ENCODE data around the gene KIR2DL1. TPM values are rescaled to one million over a fixed set of nuclear protein-coding genes. Genes with fewer than 3 reads are reported as not detected.

The KIR2DL1 gene
- total and polyA plus RNA-seq, 2 of the 4 experiments (the other 2 are of a cell fraction), result not detected

DNA sequence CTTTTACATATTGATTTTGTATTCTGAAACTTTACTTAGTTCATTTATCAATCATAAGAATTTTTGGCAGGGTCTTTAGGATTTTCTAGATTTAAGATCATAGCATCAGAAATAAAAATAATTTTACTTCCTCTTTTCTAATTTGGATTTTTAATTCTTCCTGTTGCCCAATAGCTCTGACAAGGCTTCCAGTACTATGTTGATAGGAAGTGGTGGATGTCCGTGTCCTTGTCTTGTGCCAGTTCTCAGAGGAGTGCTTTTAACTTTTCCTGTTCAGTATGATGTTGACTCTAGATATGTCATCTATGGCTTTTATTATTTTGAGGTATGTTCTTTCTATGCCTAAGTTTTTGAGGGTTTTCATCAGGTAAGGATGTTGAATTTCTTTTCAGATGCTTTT, 26.2 kb downstream of the KIR2DL1 start:
- POLR2A ChIA-PET (ENCODE audit: unreplicated experiment), result no interaction called here
- intact Hi-C loops (cut with micrococcal nuclease), result no loop called here
- BruUV-seq (replicated peaks), result no TSS peak

More for the DNA sequence above, 26.2 kb downstream of the KIR2DL1 start:
- DNase-seq (no peak), ATAC-seq (ENCODE audit: low read depth) (no peak)
- no peaks in the 10 kb centered on the region for H3K27me3 ChIP-seq (ENCODE audit: control insufficient read depth, insufficient read depth, low read length)
- no peak overlapping the region for H3K4me3 ChIP-seq (ENCODE audit: insufficient read depth, low read depth, low read length)
- no peak overlapping the region for H2AK9ac ChIP-seq (replicated peaks; ENCODE audit: low read depth, low read length, poor library complexity)
- no peak overlapping the region for H2AK5ac ChIP-seq (ENCODE audit: low read depth, low read length)
- H4K5ac ChIP-seq (ENCODE audit: low read depth, low read length), result no peak overlapping the region
- no peak overlapping the region for H3K27ac ChIP-seq (ENCODE audit: insufficient read depth, low read length)
- H3K36me3 ChIP-seq (ENCODE audit: control insufficient read depth, insufficient read depth, low read length), result no peaks in the 10 kb centered on the region
- H2BK20ac ChIP-seq (ENCODE audit: low read depth, low read length), result no peak overlapping the region
- dilution Hi-C loops (cut with HindIII; ENCODE audit: low sequenced_read_pairs, unreplicated experiment), result no loop called here
- no peak overlapping the region for H3K18ac ChIP-seq (ENCODE audit: low read depth, low read length)
- H4K8ac ChIP-seq (ENCODE audit: low read depth in 2 of 2, low read length in 2 of 2), result no peak overlapping the region
- TF ChIP-seq MXI1 (IDR thresholded peaks at IDR 0.05; ENCODE audit: borderline replicate concordance, low read depth, low read length) (no peak), RCOR1 (IDR thresholded peaks at IDR 0.05; ENCODE audit: insufficient replicate concordance, low read length) (no peak), MAZ (IDR thresholded peaks at IDR 0.05; ENCODE audit: borderline replicate concordance, low read depth, low read length) (no peak), MAFK (IDR thresholded peaks at IDR 0.05; ENCODE audit: low read depth, low read length) (no peak), BHLHE40 (IDR thresholded peaks at IDR 0.05; ENCODE audit: low read depth, low read length) (no peak), FOS (IDR thresholded peaks at IDR 0.05; ENCODE audit: low read depth, low read length) (no peak)
- no peaks in the 10 kb centered on the region for H3K9me1 ChIP-seq (ENCODE audit: insufficient read depth, low read length)
- in situ Hi-C loops (cut with MboI; ENCODE audit: low sequenced_read_pairs), result no loop called here
- no peak overlapping the region for H2BK120ac ChIP-seq (ENCODE audit: low read depth, low read length)
- H4K20me1 ChIP-seq (ENCODE audit: insufficient read depth, low read length), result no peaks in the 10 kb centered on the region
- H3K4me2 ChIP-seq (ENCODE audit: low read depth, low read length), result no peak overlapping the region
- H3K4ac ChIP-seq (ENCODE audit: low read depth, low read length), result no peak overlapping the region
- H3K23ac ChIP-seq (ENCODE audit: low read depth, low read length), result no peak overlapping the region
- H3K79me1 ChIP-seq (ENCODE audit: low read depth in 1 of 2, low read length in 2 of 2), result no peaks in the 10 kb centered on the region
- H3K4me1 ChIP-seq (ENCODE audit: control insufficient read depth, insufficient read depth, low read length), result no peaks in the 10 kb centered on the region
- no peak overlapping the region for H3K56ac ChIP-seq (ENCODE audit: extremely low read depth, insufficient read depth, low read length)
- WGBS, 2 experiments (ENCODE audit: extremely low coverage in 2 of 2, insufficient read length in 1 of 2), result no CpG with 5 or more reads among the region's 1 CpG
- no peak overlapping the region for H3K14ac ChIP-seq (replicated peaks; ENCODE audit: low read depth, low read length)
- H3K9ac ChIP-seq (ENCODE audit: low read depth, low read length), result no peak overlapping the region
- no peak overlapping the region for H4K91ac ChIP-seq (ENCODE audit: insufficient read depth, low read depth, low read length)
- H3K9me3 ChIP-seq (ENCODE audit: control insufficient read depth, insufficient read depth, low read length), result peaks cover 14% of the 10 kb centered on the region
- no peak overlapping the region for H2BK15ac ChIP-seq (ENCODE audit: low read depth, low read length)
- H2AFZ ChIP-seq (replicated peaks; ENCODE audit: low read length, poor library complexity), result no peak overlapping the region
- H2BK5ac ChIP-seq (ENCODE audit: low read depth, low read length, poor library complexity, severe bottlenecking), result no peak overlapping the region
- CTCF ChIA-PET, result no interaction called here

Data from IMR-90 (cell line).